ENCODE results near the gene SLF2. TPM values are rescaled to one million over a fixed set of nuclear protein-coding genes. Genes with fewer than 3 reads are reported as not detected.

Gene SLF2
- total RNA-seq, 2 experiments from 2014 or later, result 52.1 to 58.2 TPM

DNA sequence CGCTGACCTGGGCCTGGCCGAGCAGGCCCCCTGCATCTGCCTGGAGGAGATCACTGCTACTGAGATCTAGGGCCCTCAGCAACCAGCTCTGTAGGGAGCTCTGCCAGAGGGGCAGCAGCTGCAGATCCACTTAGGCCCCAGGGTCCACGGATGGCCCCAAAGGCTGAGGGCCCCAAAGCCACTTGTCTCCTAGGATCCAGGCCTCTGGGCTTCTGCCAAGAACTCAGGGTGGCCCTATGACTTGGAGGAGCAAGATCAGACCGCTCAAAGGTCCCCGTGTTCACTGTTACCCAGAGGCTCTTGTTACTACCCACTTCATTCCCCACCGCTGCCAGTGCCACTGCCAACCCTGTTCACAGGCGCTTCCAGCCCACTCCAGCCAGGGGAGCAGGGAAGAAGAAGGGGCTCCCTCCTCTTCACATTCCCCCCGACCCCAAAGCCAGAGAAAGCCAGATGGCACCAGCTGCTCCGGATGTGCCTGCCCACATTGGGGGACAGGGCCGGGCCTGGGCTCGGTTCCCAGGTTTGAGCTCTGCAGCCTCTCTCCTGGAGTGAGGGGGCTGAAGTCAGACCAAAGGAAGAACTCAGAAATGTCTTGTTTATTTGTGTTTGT lies 94.4 kb downstream of the SLF2 start:
- no peak overlapping the region for H3K4me2 ChIP-seq (ENCODE audit: low read length)
- H3K9me2 ChIP-seq (ENCODE audit: insufficient read depth, low read length), result no peaks in the 10 kb centered on the region
- DNase-seq (ENCODE audit: low spot score), result no peak
- no peaks in the 10 kb centered on the region for H3K4me1 ChIP-seq (ENCODE audit: insufficient read depth, low read length, poor library complexity, severe bottlenecking)
- H3K79me2 ChIP-seq (ENCODE audit: insufficient read depth, low read depth, low read length), result no peaks in the 10 kb centered on the region
- no peak overlapping the region for H2AFZ ChIP-seq (ENCODE audit: low read length)
- no peak overlapping the region for H3K4me3 ChIP-seq (ENCODE audit: low read depth, low read length, poor library complexity, severe bottlenecking)
- intact Hi-C loops (cut with micrococcal nuclease; ENCODE audit: unreplicated experiment), result no loop called here
- no peak overlapping the region for H3K27ac ChIP-seq (ENCODE audit: low read depth, low read length, poor library complexity, severe bottlenecking)
- H3K36me3 ChIP-seq (ENCODE audit: insufficient read depth, low read length), result no peaks in the 10 kb centered on the region
- no peak for TF ChIP-seq EZH2phosphoT487 (IDR thresholded peaks at IDR 0.05; ENCODE audit: borderline replicate concordance, low read depth, low read length)
- TF ChIP-seq, protein P1, sequence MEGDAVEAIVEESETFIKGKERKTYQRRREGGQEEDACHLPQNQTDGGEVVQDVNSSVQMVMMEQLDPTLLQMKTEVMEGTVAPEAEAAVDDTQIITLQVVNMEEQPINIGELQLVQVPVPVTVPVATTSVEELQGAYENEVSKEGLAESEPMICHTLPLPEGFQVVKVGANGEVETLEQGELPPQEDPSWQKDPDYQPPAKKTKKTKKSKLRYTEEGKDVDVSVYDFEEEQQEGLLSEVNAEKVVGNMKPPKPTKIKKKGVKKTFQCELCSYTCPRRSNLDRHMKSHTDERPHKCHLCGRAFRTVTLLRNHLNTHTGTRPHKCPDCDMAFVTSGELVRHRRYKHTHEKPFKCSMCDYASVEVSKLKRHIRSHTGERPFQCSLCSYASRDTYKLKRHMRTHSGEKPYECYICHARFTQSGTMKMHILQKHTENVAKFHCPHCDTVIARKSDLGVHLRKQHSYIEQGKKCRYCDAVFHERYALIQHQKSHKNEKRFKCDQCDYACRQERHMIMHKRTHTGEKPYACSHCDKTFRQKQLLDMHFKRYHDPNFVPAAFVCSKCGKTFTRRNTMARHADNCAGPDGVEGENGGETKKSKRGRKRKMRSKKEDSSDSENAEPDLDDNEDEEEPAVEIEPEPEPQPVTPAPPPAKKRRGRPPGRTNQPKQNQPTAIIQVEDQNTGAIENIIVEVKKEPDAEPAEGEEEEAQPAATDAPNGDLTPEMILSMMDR (conservative IDR thresholded peaks at IDR 0.05; ENCODE audit: low read length), result no peak
- POLR2A ChIA-PET, result no interaction called here
- BruUV-seq (replicated peaks), result no TSS peak
- CTCF ChIA-PET (ENCODE audit: unreplicated experiment), result no interaction called here
- H4K20me1 ChIP-seq (ENCODE audit: insufficient read depth, low read length), result no peaks in the 10 kb centered on the region
- no peaks in the 10 kb centered on the region for H3K9me3 ChIP-seq (ENCODE audit: low read length)

DNA sequence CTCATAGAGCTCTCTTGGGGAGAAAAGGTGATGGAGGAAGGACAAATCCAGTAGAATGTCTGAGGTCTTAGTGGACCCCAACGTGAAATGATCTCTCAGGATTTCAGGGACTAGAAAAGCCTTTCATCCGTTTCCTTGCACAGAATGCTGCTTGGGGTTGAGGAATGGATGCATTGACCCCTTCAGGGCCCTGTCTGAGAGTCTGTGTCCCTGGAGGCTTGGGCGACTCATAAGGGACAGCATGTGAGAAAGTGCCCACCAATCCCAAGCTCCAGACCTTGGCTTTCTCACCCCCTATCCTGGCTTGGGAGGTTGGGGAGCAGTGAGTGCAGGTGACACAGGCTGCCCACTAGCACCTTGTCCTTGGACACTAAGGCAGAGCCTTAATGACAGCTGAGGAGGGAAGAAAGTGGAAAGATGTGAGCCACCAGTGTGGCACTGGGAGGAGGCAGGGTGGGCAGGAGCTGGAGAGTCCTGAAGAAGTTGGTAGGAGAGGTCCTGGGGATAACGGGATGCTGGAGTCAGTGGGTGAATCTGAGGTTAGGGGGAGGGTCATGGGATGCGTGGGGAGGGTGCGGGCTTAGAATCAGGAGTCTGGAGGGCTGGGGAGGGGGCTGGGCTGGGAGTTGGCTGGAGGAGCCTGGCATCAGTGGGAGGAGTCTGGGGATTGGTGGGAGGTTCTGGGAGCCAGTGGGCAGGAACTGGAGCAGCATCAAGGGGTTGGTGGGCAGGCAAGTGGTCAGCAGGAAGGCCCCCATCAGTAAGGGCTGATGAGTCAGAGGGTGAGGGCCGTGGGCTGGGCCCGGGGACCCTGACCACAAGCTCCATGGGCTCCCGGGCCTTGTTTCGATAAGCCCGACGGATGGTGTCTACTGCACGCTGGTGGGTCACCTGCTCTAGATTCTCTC lies 95.4 kb downstream of the SLF2 start:
- H3K27ac ChIP-seq (ENCODE audit: low read depth, low read length, poor library complexity, severe bottlenecking), result no peak overlapping the region
- intact Hi-C loops (cut with micrococcal nuclease; ENCODE audit: unreplicated experiment), result no loop called here
- H3K36me3 ChIP-seq (ENCODE audit: insufficient read depth, low read length), result no peaks in the 10 kb centered on the region
- H3K9me3 ChIP-seq (ENCODE audit: low read length), result no peaks in the 10 kb centered on the region
- no TSS peak for BruUV-seq (replicated peaks)
- POLR2A ChIA-PET, result no interaction called here
- TF ChIP-seq EZH2phosphoT487 (IDR thresholded peaks at IDR 0.05; ENCODE audit: borderline replicate concordance, low read depth, low read length), result no peak
- TF ChIP-seq, protein P1 (conservative IDR thresholded peaks at IDR 0.05; ENCODE audit: low read length), result no peak
- no peak overlapping the region for H3K4me2 ChIP-seq (ENCODE audit: low read length)
- no peak for DNase-seq (ENCODE audit: low spot score)
- no peaks in the 10 kb centered on the region for H3K9me2 ChIP-seq (ENCODE audit: insufficient read depth, low read length)
- H3K79me2 ChIP-seq (ENCODE audit: insufficient read depth, low read depth, low read length), result no peaks in the 10 kb centered on the region
- no peaks in the 10 kb centered on the region for H3K4me1 ChIP-seq (ENCODE audit: insufficient read depth, low read length, poor library complexity, severe bottlenecking)
- CTCF ChIA-PET (ENCODE audit: unreplicated experiment), result no interaction called here
- no peak overlapping the region for H2AFZ ChIP-seq (ENCODE audit: low read length)
- H4K20me1 ChIP-seq (ENCODE audit: insufficient read depth, low read length), result no peaks in the 10 kb centered on the region
- no peak overlapping the region for H3K4me3 ChIP-seq (ENCODE audit: low read depth, low read length, poor library complexity, severe bottlenecking)
